HepG2 (cell line): ENCODE measurements around the gene KCNE2. TPM values are rescaled to one million over a fixed set of nuclear protein-coding genes. Genes with fewer than 3 reads are reported as not detected.

Experiments used
- GLMP ChIP-seq: sonication (generic); formaldehyde crosslinking; IDR thresholded peaks from 2 replicates; pipeline ENCODE4 v1.9.0; 2021; ENCODE audit warnings: missing genetic modification reagents, mild to moderate bottlenecking, borderline replicate concordance
- MED1 ChIP-seq: sonication (generic); formaldehyde crosslinking; IDR thresholded peaks from 2 replicates; pipeline ENCODE4 v1.4.0; 2020; ENCODE audit warnings: missing genetic modification reagents
- MTA1 ChIP-seq: sonication (generic); formaldehyde crosslinking; IDR thresholded peaks from 2 replicates; pipeline ENCODE4 v1.4.0; 2020; ENCODE audit warnings: missing genetic modification reagents, mild to moderate bottlenecking, borderline replicate concordance
- RAD51 ChIP-seq: fragments of 450-650 bp; IDR thresholded peaks from 2 replicates; pipeline ENCODE4 v1.6.1; 2016; ENCODE audit warnings: borderline replicate concordance
- SMYD3 ChIP-seq: sonication (generic); formaldehyde crosslinking; IDR thresholded peaks from 2 replicates; pipeline ENCODE4 v1.8.1; 2023; ENCODE audit warnings: mild to moderate bottlenecking, missing genetic modification reagents
- SOX6 ChIP-seq, 2 experiments: fragments of 450-650 bp in 1 of 2; sonication (generic) in 1 of 2; formaldehyde crosslinking in 1 of 2; IDR thresholded peaks; 2 replicates each; pipeline versions ENCODE4 v1.4.0 to v1.6.1; 2017 to 2020; ENCODE audit warnings: antibody characterized with exemption in 1 of 2, mild to moderate bottlenecking in 1 of 2, missing genetic modification reagents in 1 of 2
- TERF1 ChIP-seq: sonication (generic); formaldehyde crosslinking; IDR thresholded peaks from 2 replicates; pipeline ENCODE4 v1.8.0; 2022; ENCODE audit warnings: mild to moderate bottlenecking, missing genetic modification reagents, moderate library complexity
- TIGD3 ChIP-seq: sonication (generic); formaldehyde crosslinking; IDR thresholded peaks from 2 replicates; pipeline ENCODE4 v1.5.1; 2020; ENCODE audit warnings: mild to moderate bottlenecking, missing genetic modification reagents, borderline replicate concordance
- TRAFD1 ChIP-seq: sonication (generic); formaldehyde crosslinking; IDR thresholded peaks from 2 replicates; pipeline ENCODE4 v1.5.1; 2020; ENCODE audit warnings: missing genetic modification reagents, mild to moderate bottlenecking, borderline replicate concordance
- ZBTB38 ChIP-seq: sonication (generic); formaldehyde crosslinking; IDR thresholded peaks from 2 replicates; pipeline ENCODE4 v1.5.1; 2020; ENCODE audit warnings: mild to moderate bottlenecking, missing genetic modification reagents
- ZBTB7A ChIP-seq: sonication (generic); formaldehyde crosslinking; IDR thresholded peaks from 2 replicates; pipeline ENCODE4 v1.8.0; 2022; ENCODE audit warnings: mild to moderate bottlenecking, missing genetic modification reagents
- ZGPAT ChIP-seq: IDR thresholded peaks from 2 replicates; pipeline ENCODE4 v1.6.1; 2016; ENCODE audit warnings: mild to moderate bottlenecking
- ZNF20 ChIP-seq: sonication (generic); formaldehyde crosslinking; IDR thresholded peaks from 2 replicates; pipeline ENCODE4 v1.4.0; 2020; ENCODE audit warnings: mild to moderate bottlenecking, moderate library complexity, missing genetic modification reagents
- ZNF331 ChIP-seq: sonication (generic); formaldehyde crosslinking; IDR thresholded peaks from 2 replicates; pipeline ENCODE4 v1.4.0; 2020; ENCODE audit warnings: missing genetic modification reagents
- ZNF441 ChIP-seq: sonication (generic); formaldehyde crosslinking; IDR thresholded peaks from 2 replicates; pipeline ENCODE4 v1.7.0; 2021; ENCODE audit warnings: missing genetic modification reagents, borderline replicate concordance
- ZNF687 ChIP-seq: sonication (generic); formaldehyde crosslinking; IDR thresholded peaks from 2 replicates; pipeline ENCODE4 v1.5.1; 2020; ENCODE audit warnings: mild to moderate bottlenecking, missing genetic modification reagents, moderate library complexity
- ZNF7 ChIP-seq: IDR thresholded peaks from 2 replicates; pipeline ENCODE4 v1.6.1; 2016; ENCODE audit warnings: missing biosample characterization, missing genetic modification reagents
- ZSCAN30 ChIP-seq: sonication (generic); formaldehyde crosslinking; IDR thresholded peaks from 2 replicates; pipeline ENCODE4 v1.5.0; 2020; ENCODE audit warnings: mild to moderate bottlenecking, missing genetic modification reagents
- polyA plus RNA-seq, 8 experiments: library from polyadenylated mRNA; depleted of rRNA in 3 of 8; stranded (reverse) in 7 of 8; unstranded in 1 of 8; fragments of >200 nt; fragmentation: Illumina TruSeq in 4 of 8; extraction: Trizol in 4 of 8; gene quantifications; 2 replicates each; pipeline versions ENCODE4 v1.2.1 to v1.2.3, GENCODE V29; 2011 to 2016; ENCODE audit warnings: low read depth in 4 of 8, missing spikeins in 1 of 8, mixed read lengths in 1 of 8; ENCODE audit not compliant: insufficient read depth in 1 of 8
- total RNA-seq, 5 experiments: library from RNA; depleted of rRNA; stranded (reverse); fragments of >200 nt; fragmentation: Illumina TruSeq; extraction: Trizol; gene quantifications; 2 replicates each; pipeline ENCODE4 v1.2.3, GENCODE V29; 2016; ENCODE audit warnings: low read depth in 1 of 5

The KCNE2 gene
- total and polyA plus RNA-seq, 2 of the 13 experiments (the other 11 are each of a cell fraction or from before 2014, with no cell fraction given): not detected

GRCh38 chr21:34372321-34372720 lies 8.5 kb downstream of the KCNE2 start (continued):
- TF ChIP-seq TRAFD1 (CRISPR knock-in tag) (0 out of 2 replicates have a peak, but pooled peaks have one; percentile 76), MTA1 (peak; percentile 95), ZNF7 (0 out of 2 replicates have a peak, but pooled peaks have one; percentile 9), TIGD3 (CRISPR knock-in tag) (no peak), ZBTB38 (0 out of 2 replicates have a peak, but pooled peaks have one; percentile 61), ZNF20 (no peak), ZNF687 (peak; percentile 45), ZSCAN30 (no peak), MED1 (CRISPR knock-in tag) (peak; percentile 81), SOX6 (IDR thresholded peaks at IDR 0.05) (no peak), SOX6 (CRISPR knock-in tag; IDR thresholded peaks at IDR 0.05) (peak; percentile 91), GLMP (CRISPR knock-in tag) (no peak), SMYD3 (CRISPR knock-in tag) (no peak), ZGPAT (CRISPR knock-in tag) (peak; percentile 69; the same call in 1 of the 2 replicates), RAD51 (no peak), ZNF441 (CRISPR knock-in tag) (peak; percentile 43; the same call in 1 of the 2 replicates), ZNF331 (CRISPR knock-in tag) (peak; percentile 76), TERF1 (CRISPR knock-in tag) (no peak), ZBTB7A (CRISPR knock-in tag) (no peak)
